Neural cell (in vitro differentiated cells): ENCODE results near the gene NCF4. TPM values are rescaled to one million over a fixed set of nuclear protein-coding genes. Genes with fewer than 3 reads are reported as not detected.

ENCODE experiments used
- H2AFZ ChIP-seq: fragments of 200-600, 300-800 bp; sonication (generic), shearing (Covaris generic); 2 replicates; pipeline ENCODE4 v1.6.0; 2014; ENCODE audit warnings: low read depth, mild to moderate bottlenecking, antibody characterized with exemption, low read length, moderate library complexity
- H3F3A ChIP-seq: fragments of 200-600 bp; shearing (Covaris generic); 2 replicates; pipeline ENCODE4 v1.6.1; 2016; ENCODE audit warnings: mild to moderate bottlenecking, moderate library complexity, mixed read lengths, antibody characterized with exemption, low read length; ENCODE audit not compliant: insufficient read depth, poor library complexity, severe bottlenecking
- H3K27ac ChIP-seq: fragments of 200-600, 300-800 bp; sonication (generic), shearing (Covaris generic); 2 replicates; pipeline ENCODE4 v1.5.1; 2014; ENCODE audit warnings: mild to moderate bottlenecking, low read length, moderate library complexity
- H3K27me3 ChIP-seq: fragments of 300-800, 200-600 bp; sonication (generic), shearing (Covaris generic); 2 replicates; pipeline ENCODE4 v1.6.0; 2014; ENCODE audit warnings: mild to moderate bottlenecking, low read depth, low read length, moderate library complexity; ENCODE audit not compliant: insufficient read depth
- H3K36me3 ChIP-seq: fragments of 300-800, 200-600 bp; sonication (generic), shearing (Covaris generic); 2 replicates; pipeline ENCODE4 v1.5.1; 2014; ENCODE audit warnings: mild to moderate bottlenecking, antibody characterized with exemption, low read length, moderate library complexity; ENCODE audit not compliant: insufficient read depth
- H3K4me2 ChIP-seq: fragments of 300-800, 200-600 bp; sonication (generic), shearing (Covaris generic); 2 replicates; pipeline ENCODE4 v1.6.0; 2014; ENCODE audit warnings: mild to moderate bottlenecking, low read length
- H3K4me3 ChIP-seq: fragments of 300-800, 200-600 bp; sonication (generic), shearing (Covaris generic); 2 replicates; pipeline ENCODE4 v1.5.1; 2014; ENCODE audit warnings: mild to moderate bottlenecking, low read length, moderate library complexity
- H3K79me2 ChIP-seq: fragments of 200-600 bp; shearing (Covaris generic); replicated peaks from 2 replicates; pipeline ENCODE4 v1.6.0; 2014; ENCODE audit warnings: mild to moderate bottlenecking, low read length, moderate library complexity; ENCODE audit not compliant: insufficient read depth
- H3K9ac ChIP-seq: fragments of 300-800, 200-600 bp; sonication (generic), shearing (Covaris generic); 2 replicates; pipeline ENCODE4 v1.6.1; 2016; ENCODE audit warnings: mild to moderate bottlenecking, low read length, mixed read lengths
- H3K9me2 ChIP-seq: fragments of 200-600 bp; shearing (Covaris generic); 2 replicates; pipeline ENCODE4 v1.6.1; 2016; ENCODE audit warnings: mild to moderate bottlenecking, low read length, mixed read lengths; ENCODE audit not compliant: insufficient read depth
- H3K9me3 ChIP-seq: fragments of 200-600, 300-800 bp; sonication (generic), shearing (Covaris generic); 2 replicates; pipeline ENCODE4 v1.6.1; 2016; ENCODE audit warnings: mild to moderate bottlenecking, mixed run types, low read length, moderate library complexity, mixed read lengths
- H4K20me1 ChIP-seq: fragments of 200-600 bp; shearing (Covaris generic); 2 replicates; pipeline ENCODE4 v1.6.1; 2016; ENCODE audit warnings: mild to moderate bottlenecking, mixed run types; ENCODE audit not compliant: insufficient read depth
- EP300 ChIP-seq: fragments of 450-650 bp; conservative IDR thresholded peaks from 2 replicates; pipeline ENCODE4 v1.6.1; 2014; ENCODE audit warnings: antibody characterized with exemption, mild to moderate bottlenecking, moderate library complexity; ENCODE audit not compliant: poor library complexity, severe bottlenecking
- EZH2 ChIP-seq: fragments of 200-600, 300-800 bp; shearing (Covaris generic), sonication (generic); IDR thresholded peaks from 2 replicates; pipeline ENCODE4 v1.6.1; 2014; ENCODE audit warnings: antibody characterized with exemption, low read length, borderline replicate concordance, mild to moderate bottlenecking; ENCODE audit not compliant: insufficient read depth, poor library complexity, severe bottlenecking
- MXI1 ChIP-seq: fragments of 450-650 bp; conservative IDR thresholded peaks from 2 replicates; pipeline ENCODE4 v1.6.1; 2014; ENCODE audit warnings: antibody characterized with exemption, mild to moderate bottlenecking; ENCODE audit not compliant: poor library complexity, severe bottlenecking
- POLR2AphosphoS5 ChIP-seq: IDR thresholded peaks from 2 replicates; pipeline ENCODE4 v1.6.1; 2012
- RAD21 ChIP-seq: fragments of 450-650 bp; conservative IDR thresholded peaks from 2 replicates; pipeline ENCODE4 v1.6.1; 2014; ENCODE audit warnings: antibody characterized with exemption, mild to moderate bottlenecking, moderate library complexity
- SMC3 ChIP-seq: fragments of 450-650 bp; conservative IDR thresholded peaks from 2 replicates; pipeline ENCODE4 v1.6.1; 2014; ENCODE audit warnings: antibody characterized with exemption, mild to moderate bottlenecking, moderate library complexity; ENCODE audit not compliant: poor library complexity
- TAF1 ChIP-seq: IDR thresholded peaks from 2 replicates; pipeline ENCODE4 v1.6.1; 2012; ENCODE audit warnings: low read depth
- polyA plus RNA-seq: library from polyadenylated mRNA; depleted of rRNA; stranded (reverse); fragments of >200 nt; gene quantifications from 2 replicates; pipeline ENCODE4 v1.2.3, GENCODE V29; 2014
- TF ChIP-seq, protein P1 (sequence below): IDR thresholded peaks from 2 replicates; pipeline ENCODE4 v1.6.1; 2012; ENCODE audit warnings: borderline replicate concordance
- TF ChIP-seq, protein P2 (sequence below): fragments of 450-650 bp; IDR thresholded peaks from 2 replicates; pipeline ENCODE4 v1.5.1; 2014; ENCODE audit warnings: antibody characterized with exemption, mild to moderate bottlenecking, moderate library complexity; ENCODE audit not compliant: poor library complexity, severe bottlenecking

NCF4 gene
- polyA plus RNA-seq, 1 donor from 2014 or later: not detected

DNA sequence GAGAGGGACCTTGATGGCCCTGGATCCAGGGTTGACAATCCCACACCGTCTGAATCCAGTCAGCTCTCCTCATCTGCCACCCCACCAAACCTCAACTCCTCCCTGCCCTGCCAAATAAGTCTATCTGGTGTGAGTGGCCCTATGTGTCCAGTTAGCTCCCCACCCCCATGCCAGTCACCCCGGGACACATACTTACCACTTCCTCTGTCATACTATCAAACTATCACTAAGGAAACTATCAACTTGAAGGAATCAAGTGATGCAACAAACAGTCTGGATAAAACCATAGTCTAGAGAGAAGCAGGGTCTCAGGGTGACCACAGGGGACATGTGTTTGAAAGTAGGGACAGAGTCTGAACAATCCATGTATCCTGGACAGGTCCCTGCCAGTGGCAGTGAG, 39.4 kb downstream of the NCF4 start:
- Histone ChIP-seq H3F3A (no peaks in the 10 kb centered on the region), H3K27ac (no peak overlapping the region), H3K27me3 (no peaks in the 10 kb centered on the region), H3K4me3 (no peak overlapping the region), H3K9me2 (no peaks in the 10 kb centered on the region), H4K20me1 (no peaks in the 10 kb centered on the region), H3K79me2 (no peaks in the 10 kb centered on the region), H3K4me2 (no peak overlapping the region), H2AFZ (no peak overlapping the region), H3K9me3 (peaks cover 7% of the 10 kb centered on the region), H3K36me3 (no peaks in the 10 kb centered on the region), H3K9ac (no peak overlapping the region)
- no peak for TF ChIP-seq EP300
- TF ChIP-seq SMC3: no peak
- no peak for TF ChIP-seq MXI1
- TF ChIP-seq, protein P1, sequence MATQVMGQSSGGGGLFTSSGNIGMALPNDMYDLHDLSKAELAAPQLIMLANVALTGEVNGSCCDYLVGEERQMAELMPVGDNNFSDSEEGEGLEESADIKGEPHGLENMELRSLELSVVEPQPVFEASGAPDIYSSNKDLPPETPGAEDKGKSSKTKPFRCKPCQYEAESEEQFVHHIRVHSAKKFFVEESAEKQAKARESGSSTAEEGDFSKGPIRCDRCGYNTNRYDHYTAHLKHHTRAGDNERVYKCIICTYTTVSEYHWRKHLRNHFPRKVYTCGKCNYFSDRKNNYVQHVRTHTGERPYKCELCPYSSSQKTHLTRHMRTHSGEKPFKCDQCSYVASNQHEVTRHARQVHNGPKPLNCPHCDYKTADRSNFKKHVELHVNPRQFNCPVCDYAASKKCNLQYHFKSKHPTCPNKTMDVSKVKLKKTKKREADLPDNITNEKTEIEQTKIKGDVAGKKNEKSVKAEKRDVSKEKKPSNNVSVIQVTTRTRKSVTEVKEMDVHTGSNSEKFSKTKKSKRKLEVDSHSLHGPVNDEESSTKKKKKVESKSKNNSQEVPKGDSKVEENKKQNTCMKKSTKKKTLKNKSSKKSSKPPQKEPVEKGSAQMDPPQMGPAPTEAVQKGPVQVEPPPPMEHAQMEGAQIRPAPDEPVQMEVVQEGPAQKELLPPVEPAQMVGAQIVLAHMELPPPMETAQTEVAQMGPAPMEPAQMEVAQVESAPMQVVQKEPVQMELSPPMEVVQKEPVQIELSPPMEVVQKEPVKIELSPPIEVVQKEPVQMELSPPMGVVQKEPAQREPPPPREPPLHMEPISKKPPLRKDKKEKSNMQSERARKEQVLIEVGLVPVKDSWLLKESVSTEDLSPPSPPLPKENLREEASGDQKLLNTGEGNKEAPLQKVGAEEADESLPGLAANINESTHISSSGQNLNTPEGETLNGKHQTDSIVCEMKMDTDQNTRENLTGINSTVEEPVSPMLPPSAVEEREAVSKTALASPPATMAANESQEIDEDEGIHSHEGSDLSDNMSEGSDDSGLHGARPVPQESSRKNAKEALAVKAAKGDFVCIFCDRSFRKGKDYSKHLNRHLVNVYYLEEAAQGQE: no peak
- TF ChIP-seq POLR2AphosphoS5: no peak
- TF ChIP-seq, protein P2, sequence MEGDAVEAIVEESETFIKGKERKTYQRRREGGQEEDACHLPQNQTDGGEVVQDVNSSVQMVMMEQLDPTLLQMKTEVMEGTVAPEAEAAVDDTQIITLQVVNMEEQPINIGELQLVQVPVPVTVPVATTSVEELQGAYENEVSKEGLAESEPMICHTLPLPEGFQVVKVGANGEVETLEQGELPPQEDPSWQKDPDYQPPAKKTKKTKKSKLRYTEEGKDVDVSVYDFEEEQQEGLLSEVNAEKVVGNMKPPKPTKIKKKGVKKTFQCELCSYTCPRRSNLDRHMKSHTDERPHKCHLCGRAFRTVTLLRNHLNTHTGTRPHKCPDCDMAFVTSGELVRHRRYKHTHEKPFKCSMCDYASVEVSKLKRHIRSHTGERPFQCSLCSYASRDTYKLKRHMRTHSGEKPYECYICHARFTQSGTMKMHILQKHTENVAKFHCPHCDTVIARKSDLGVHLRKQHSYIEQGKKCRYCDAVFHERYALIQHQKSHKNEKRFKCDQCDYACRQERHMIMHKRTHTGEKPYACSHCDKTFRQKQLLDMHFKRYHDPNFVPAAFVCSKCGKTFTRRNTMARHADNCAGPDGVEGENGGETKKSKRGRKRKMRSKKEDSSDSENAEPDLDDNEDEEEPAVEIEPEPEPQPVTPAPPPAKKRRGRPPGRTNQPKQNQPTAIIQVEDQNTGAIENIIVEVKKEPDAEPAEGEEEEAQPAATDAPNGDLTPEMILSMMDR: no peak
- TF ChIP-seq RAD21: no peak
- TF ChIP-seq EZH2: no peak
- TF ChIP-seq TAF1: no peak

DNA sequence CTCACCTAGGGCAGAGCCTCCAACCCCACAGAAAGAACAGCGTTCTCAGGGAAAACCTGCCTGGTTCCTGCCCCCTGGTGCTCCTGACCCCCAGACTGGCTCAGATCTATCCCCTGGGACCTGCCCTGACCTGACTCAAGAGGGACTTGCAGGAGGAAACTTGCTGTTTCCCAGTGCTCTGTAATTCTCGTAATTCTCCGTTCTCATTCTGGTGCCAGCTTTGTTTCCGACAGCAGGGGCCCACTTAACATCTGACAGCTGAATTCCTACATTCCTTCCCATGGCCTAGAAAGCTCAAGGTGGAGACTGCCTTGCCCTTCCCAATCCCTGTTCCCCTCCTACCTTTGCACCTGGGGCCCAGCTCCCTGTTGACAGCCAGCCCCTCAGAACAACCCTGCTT, 40.1 kb downstream of the NCF4 start:
- Histone ChIP-seq H3K9me3 (peaks cover 2% of the 10 kb centered on the region), H3K27me3 (no peaks in the 10 kb centered on the region), H3F3A (no peaks in the 10 kb centered on the region), H2AFZ (no peak overlapping the region), H3K79me2 (no peaks in the 10 kb centered on the region), H3K36me3 (no peaks in the 10 kb centered on the region), H3K9ac (no peak overlapping the region), H4K20me1 (no peaks in the 10 kb centered on the region), H3K4me2 (no peak overlapping the region), H3K27ac (no peak overlapping the region), H3K4me3 (no peak overlapping the region), H3K9me2 (no peaks in the 10 kb centered on the region)
- TF ChIP-seq EP300: no peak
- no peak for TF ChIP-seq POLR2AphosphoS5
- TF ChIP-seq, protein P1: no peak
- TF ChIP-seq RAD21: no peak
- TF ChIP-seq EZH2: no peak
- no peak for TF ChIP-seq TAF1
- TF ChIP-seq, protein P2: no peak
- TF ChIP-seq SMC3: no peak
- TF ChIP-seq MXI1: no peak
